KMS-11 (cell line): ENCODE measurements around the gene UGT1A6.
"Not testable (repeated sequence)": the region's sequence is repeated elsewhere in the genome, so short reads cannot be mapped to it uniquely, and the experiment has no call there.

Experiments used
- H2AFZ ChIP-seq: fragments of 200-600 bp; sonication (generic); 2 replicates; pipeline ENCODE4 v1.6.1; 2016; ENCODE audit warnings: antibody characterized with exemption, mixed run types, low read depth
- H3K27ac ChIP-seq: fragments of 200-600 bp; sonication (generic); 2 replicates; pipeline ENCODE4 v1.6.1; 2016; ENCODE audit warnings: mild to moderate bottlenecking, mixed run types
- H3K27me3 ChIP-seq: fragments of 200-600 bp; sonication (generic); 2 replicates; pipeline ENCODE4 v1.6.1; 2017; ENCODE audit warnings: mild to moderate bottlenecking, low read depth, mixed run types, moderate library complexity; ENCODE audit not compliant: insufficient read depth
- H3K36me3 ChIP-seq: fragments of 200-600 bp; sonication (generic); 2 replicates; pipeline ENCODE4 v1.6.1; 2017; ENCODE audit warnings: mild to moderate bottlenecking, mixed run types; ENCODE audit not compliant: insufficient read depth
- H3K4me1 ChIP-seq: fragments of 200-600 bp; sonication (generic); 2 replicates; pipeline ENCODE4 v1.6.1; 2016; ENCODE audit warnings: mild to moderate bottlenecking, low read depth, mixed run types; ENCODE audit not compliant: poor library complexity, severe bottlenecking
- H3K4me2 ChIP-seq: fragments of 200-600 bp; sonication (generic); 2 replicates; pipeline ENCODE4 v1.7.0; 2016; ENCODE audit warnings: mild to moderate bottlenecking, mixed run types
- H3K4me3 ChIP-seq: fragments of 200-600 bp; sonication (generic); IDR thresholded peaks from 2 replicates; pipeline ENCODE4 v1.6.1; 2017; ENCODE audit warnings: low read depth, low read length, mixed read lengths; ENCODE audit not compliant: insufficient read depth
- H3K79me2 ChIP-seq: fragments of 200-600 bp; sonication (generic); 2 replicates; pipeline ENCODE4 v1.6.1; 2016; ENCODE audit warnings: low read depth, mixed run types; ENCODE audit not compliant: insufficient read depth
- H3K9ac ChIP-seq: fragments of 200-600 bp; sonication (generic); 2 replicates; pipeline ENCODE4 v1.6.1; 2016; ENCODE audit warnings: mild to moderate bottlenecking, mixed run types
- H4K20me1 ChIP-seq: fragments of 200-600 bp; sonication (generic); 2 replicates; pipeline ENCODE4 v1.6.1; 2016; ENCODE audit warnings: mild to moderate bottlenecking, mixed run types; ENCODE audit not compliant: insufficient read depth
- CTCF ChIP-seq: fragments of 200-600 bp; sonication (generic); conservative IDR thresholded peaks from 2 replicates; pipeline ENCODE4 v1.6.1; 2017; ENCODE audit warnings: low read depth, mild to moderate bottlenecking, antibody characterized with exemption, low read length, moderate library complexity, mixed read lengths

UGT1A6 gene

GRCh38 chr2:233700028-233700635 lies 7.4 kb downstream of the UGT1A6 start:
- H3K4me2 ChIP-seq = no peak overlapping the region
- no peak overlapping the region for H2AFZ ChIP-seq
- no peaks in the 10 kb centered on the region; the same call in 1 of the 2 replicates for H3K36me3 ChIP-seq
- TF ChIP-seq CTCF = no peak
- no peaks in the 10 kb centered on the region for H4K20me1 ChIP-seq
- no peaks in the 10 kb centered on the region for H3K4me1 ChIP-seq
- no peaks in the 10 kb centered on the region for H3K27me3 ChIP-seq
- H3K9ac ChIP-seq = no peak overlapping the region
- H3K27ac ChIP-seq = no peak overlapping the region
- H3K4me3 ChIP-seq = no peak overlapping the region
- H3K79me2 ChIP-seq = no peaks in the 10 kb centered on the region

- H3K36me3 ChIP-seq, H3K4me3 ChIP-seq, H3K27me3 ChIP-seq, H3K27ac ChIP-seq, H3K79me2 ChIP-seq, H3K4me2 ChIP-seq, H3K4me1 ChIP-seq, H3K9ac ChIP-seq, H4K20me1 ChIP-seq, H2AFZ ChIP-seq: not testable (repeated sequence)
These were observed 8.2 kb downstream of the UGT1A6 start for GRCh38 chr2:233700842-233701241.

- Histone ChIP-seq H3K36me3 (no peaks in the 10 kb centered on the region; the same call in 1 of the 2 replicates), H2AFZ (no peak overlapping the region), H3K9ac (no peak overlapping the region), H3K27ac (no peak overlapping the region), H3K4me1 (no peaks in the 10 kb centered on the region), H3K79me2 (no peaks in the 10 kb centered on the region), H3K4me2 (no peak overlapping the region), H4K20me1 (no peaks in the 10 kb centered on the region), H3K4me3 (no peak overlapping the region), H3K27me3 (no peaks in the 10 kb centered on the region)
- TF ChIP-seq CTCF = no peak
These were observed 9.5 kb downstream of the UGT1A6 start for GRCh38 chr2:233702238-233702637.

- no peaks in the 10 kb centered on the region for H3K27me3 ChIP-seq
- TF ChIP-seq CTCF = no peak
- no peak overlapping the region for H3K27ac ChIP-seq
- no peak overlapping the region for H2AFZ ChIP-seq
- H3K4me1 ChIP-seq = no peaks in the 10 kb centered on the region
- no peak overlapping the region for H3K4me3 ChIP-seq
- H3K79me2 ChIP-seq = no peaks in the 10 kb centered on the region
- H3K36me3 ChIP-seq = no peaks in the 10 kb centered on the region
- no peak overlapping the region for H3K9ac ChIP-seq
- H4K20me1 ChIP-seq = no peaks in the 10 kb centered on the region
- H3K4me2 ChIP-seq = no peak overlapping the region
These were observed 13.3 kb downstream of the UGT1A6 start for GRCh38 chr2:233705911-233706506.

- no peaks in the 10 kb centered on the region for H3K79me2 ChIP-seq
- H3K4me2 ChIP-seq = no peak overlapping the region
- no peak overlapping the region for H2AFZ ChIP-seq
- no peaks in the 10 kb centered on the region for H4K20me1 ChIP-seq
- H3K27me3 ChIP-seq = no peaks in the 10 kb centered on the region
- H3K36me3 ChIP-seq = no peaks in the 10 kb centered on the region
- no peak overlapping the region for H3K27ac ChIP-seq
- no peak for TF ChIP-seq CTCF
- H3K4me3 ChIP-seq = no peak overlapping the region
- H3K4me1 ChIP-seq = no peaks in the 10 kb centered on the region
- H3K9ac ChIP-seq = no peak overlapping the region
These were observed 14.0 kb downstream of the UGT1A6 start for GRCh38 chr2:233706720-233707119.
